GM18951 (cell line): ENCODE data around the gene VWA1.
"Not testable (repeated sequence)": the region's sequence is repeated elsewhere in the genome, so short reads cannot be mapped to it uniquely, and the experiment has no call there.

ENCODE experiments used
- POLR2A ChIP-seq: IDR thresholded peaks from 4 replicates; pipeline ENCODE4 v1.6.1; 2011; ENCODE audit warnings: mild to moderate bottlenecking; ENCODE audit not compliant: insufficient read length, insufficient read depth; ENCODE audit errors: extremely low read depth
- in situ Hi-C: fragments of 300-500 bp; cut with MboI; formaldehyde crosslinking; loops from one replicate; pipeline ENCODE4 v1.12.0; 2022; ENCODE audit warnings: low sequenced_read_pairs, mixed read lengths, inconsistent platforms; ENCODE audit not compliant: unreplicated experiment

The VWA1 gene

GRCh38 chr1:1441002-1441888 is 5.8 kb downstream of the VWA1 start:
- TF ChIP-seq POLR2A, result no peak
- in situ Hi-C loops, result no loop called here

- in situ Hi-C loops, result no loop called here
- TF ChIP-seq POLR2A, result no peak
Observed at GRCh38 chr1:1442069-1442770, 6.7 kb downstream of the VWA1 start.

- in situ Hi-C loops, result loop anchor here (5.0 kb wide), 1 partner anchor 51 kb away; no protein-coding TSS in a partner anchor
Observed at GRCh38 chr1:1446631-1447030, 11.1 kb downstream of the VWA1 start.

- TF ChIP-seq POLR2A, result no peak
- in situ Hi-C loops, result loop anchor here (5.0 kb wide), 1 partner anchor 48 kb away; no protein-coding TSS in a partner anchor
Observed at GRCh38 chr1:1449099-1449739, 13.7 kb downstream of the VWA1 start, which contains the start of gene ATAD3C. ATAD3C (plus strand) TSS chr1:1449689; CDS start chr1:1450684, 995 bp downstream.

- in situ Hi-C loops, result not testable (repeated sequence)
Observed at GRCh38 chr1:1450616-1451015, 15.1 kb downstream of the VWA1 start.

GRCh38 chr1:1451696-1452364 is 16.3 kb downstream of the VWA1 start:
- in situ Hi-C loops, result no loop called here
- TF ChIP-seq POLR2A, result no peak

GRCh38 chr1:1452365-1452739 is 16.9 kb downstream of the VWA1 start:
- in situ Hi-C loops, result not testable (repeated sequence)

GRCh38 chr1:1452882-1453281 is 17.4 kb downstream of the VWA1 start:
- in situ Hi-C loops, result no loop called here
- TF ChIP-seq POLR2A, result no peak

GRCh38 chr1:1454286-1455056 is 19.0 kb downstream of the VWA1 start:
- in situ Hi-C loops, result not testable (repeated sequence)

- no peak for TF ChIP-seq POLR2A
- in situ Hi-C loops, result no loop called here
Observed at GRCh38 chr1:1455366-1455884, 19.9 kb downstream of the VWA1 start.

GRCh38 chr1:1455934-1456333 is 20.4 kb downstream of the VWA1 start:
- in situ Hi-C loops, result not testable (repeated sequence)

GRCh38 chr1:1456683-1457255 is 21.3 kb downstream of the VWA1 start:
- in situ Hi-C loops, result not testable (repeated sequence)

- in situ Hi-C loops, result not testable (repeated sequence)
Observed at GRCh38 chr1:1459156-1459555, 23.7 kb downstream of the VWA1 start.

- in situ Hi-C loops, result not testable (repeated sequence)
Observed at GRCh38 chr1:1459711-1460110, 24.2 kb downstream of the VWA1 start.
